Measurements from ENCODE around the gene PGAM1. TPM values are rescaled to one million over a fixed set of nuclear protein-coding genes. Genes with fewer than 3 reads are reported as not detected.
"Not testable (repeated sequence)": the region's sequence is repeated elsewhere in the genome, so short reads cannot be mapped to it uniquely, and the experiment has no call there.

PGAM1 gene
- total and polyA plus RNA-seq, 11 donors = 41.6 to 436 (median 250) TPM

- TF ChIP-seq CTCF (IDR thresholded peaks at IDR 0.05) = peak in 2 of 12 donors; percentile 18 to 30
- TF ChIP-seq POLR2A (IDR thresholded peaks at IDR 0.05) = no peak
- Histone ChIP-seq H3K27ac (peak within 1 kb of the TSS; percentile 29 to 86 (median 75)), H3K36me3 (peaks cover 0 to 27% (median 16%) of the 10 kb centered on the region in 9 donors), H3K27me3 (no peaks in the 10 kb centered on the region), H3K4me1 (peaks cover 0 to 20% (median 11%) of the 10 kb centered on the region in 12 donors), H3K4me3 (peak within 1 kb of the TSS; percentile 55 to 93 (median 78)), H3K9me3 (no peaks in the 10 kb centered on the region)
- intact Hi-C loops (cut with DNase I) = loop anchor here in 4 of 10 donors (5.0 to 10.0 kb wide), 4 partner anchors 64 to 334 kb away; partner anchors contain the start of gene ZFYVE27 (in 1 of the 4)
- WGBS, 4 donors = 1 to 2% (median 1%) methylated on average over 22 to 39 of the region's 39 CpGs
- DNase-seq = peak; percentile 71 to 92 (median 91)
- ATAC-seq = peak; percentile 90 to 98 (median 97)
Observed at GRCh38 chr10:97400665-97401454, 25.1 kb upstream of the PGAM1 start, which contains the start of gene RRP12. Gene RRP12 (minus strand): TSS chr10:97401340. CDS start chr10:97401231, 109 bp downstream.

- Histone ChIP-seq H3K27ac (peak overlapping the region in 11 of 12 donors; percentile 31 to 86 (median 71)), H3K4me3 (peak overlapping the region; percentile 55 to 93 (median 78)), H3K27me3 (no peaks in the 10 kb centered on the region), H3K4me1 (peaks cover 0 to 23% (median 11%) of the 10 kb centered on the region in 12 donors), H3K36me3 (peaks cover 0 to 20% (median 9%) of the 10 kb centered on the region in 9 donors), H3K9me3 (no peaks in the 10 kb centered on the region)
- no peak for DNase-seq
- WGBS, 4 donors = 66 to 74% (median 70%) methylated on average over 13 of the region's 13 CpGs
- peak in 1 of 2 donors; percentile 6 for TF ChIP-seq POLR2A (IDR thresholded peaks at IDR 0.05)
- TF ChIP-seq CTCF (IDR thresholded peaks at IDR 0.05) = no peak
- no peak for ATAC-seq
- intact Hi-C loops (cut with DNase I) = loop anchor here in 4 of 10 donors (5.0 to 10.0 kb wide), 4 partner anchors 64 to 333 kb away; partner anchors contain the start of gene ZFYVE27 (in 1 of the 4)
Observed at GRCh38 chr10:97401455-97401919, 24.5 kb upstream of the PGAM1 start.

- Histone ChIP-seq H3K27me3 (no peaks in the 10 kb centered on the region), H3K36me3 (peaks cover 0 to 3% (median 0%) of the 10 kb centered on the region in 9 donors), H3K27ac (no peak overlapping the region), H3K9me3 (no peaks in the 10 kb centered on the region), H3K4me1 (peaks cover 0 to 48% (median 18%) of the 10 kb centered on the region in 12 donors), H3K4me3 (no peak overlapping the region)
- DNase-seq = no peak
- TF ChIP-seq POLR2A (IDR thresholded peaks at IDR 0.05) = no peak
- no peak for TF ChIP-seq CTCF (IDR thresholded peaks at IDR 0.05)
- intact Hi-C loops (cut with DNase I) = loop anchor here in 4 of 10 donors (5.0 to 10.0 kb wide), 4 partner anchors 67 to 331 kb away; partner anchors contain the start of gene ZFYVE27 (in 1 of the 4)
- no peak for ATAC-seq
Observed at GRCh38 chr10:97404044-97404443, 21.9 kb upstream of the PGAM1 start.

GRCh38 chr10:97406064-97406463 lies 19.9 kb upstream of the PGAM1 start:
- Histone ChIP-seq H3K4me3 (no peak overlapping the region), H3K27ac (peak overlapping the region in 1 of 12 donors; percentile 69), H3K4me1 (peaks cover 0 to 33% (median 9%) of the 10 kb centered on the region in 12 donors), H3K27me3 (no peaks in the 10 kb centered on the region), H3K36me3 (no peaks in the 10 kb centered on the region), H3K9me3 (no peaks in the 10 kb centered on the region)
- DNase-seq = peak in 1 of 5 donors; percentile 52
- intact Hi-C loops (cut with DNase I) = loop anchor here in 6 of 10 donors (2.0 to 10.0 kb wide), 6 partner anchors 146 to 329 kb away; partner anchors contain the start of gene ZFYVE27 (in 1 of the 6)
- WGBS, 4 donors = 70 to 80% (median 75%) methylated on average over 3 of the region's 3 CpGs
- ATAC-seq = peak in 1 of 4 donors; percentile 13
- no peak for TF ChIP-seq CTCF (IDR thresholded peaks at IDR 0.05)

- WGBS, 4 donors = 88 to 92% (median 89%) methylated on average over 7 of the region's 7 CpGs
- peaks cover 0 to 31% (median 8%) of the 10 kb centered on the region in 12 donors for H3K4me1 ChIP-seq
- intact Hi-C loops (cut with DNase I) = loop anchor here in 6 of 10 donors (2.0 to 10.0 kb wide), 6 partner anchors 146 to 328 kb away; partner anchors contain the start of gene ZFYVE27 (in 1 of the 6)
- not testable (repeated sequence) for H3K4me3 ChIP-seq, H3K27me3 ChIP-seq, DNase-seq, H3K9me3 ChIP-seq, H3K36me3 ChIP-seq, ATAC-seq
- peak overlapping the region in 1 of 12 donors; percentile 69 for H3K27ac ChIP-seq
Observed at GRCh38 chr10:97406483-97406882, 19.5 kb upstream of the PGAM1 start.

Measured in heart left ventricle (tissue), 16 donors.